ENCODE measurements around the gene CIT.

GRCh38 chr12:119826661-119827445 lies 50.3 kb downstream of the CIT start:
- TF ChIP-seq CTCF (IDR thresholded peaks at IDR 0.05; ENCODE audit: extremely low read depth in 1 of 2, insufficient read depth in 1 of 2, low read depth in 1 of 2, low read length in 2 of 2) (no peak), MAX (IDR thresholded peaks at IDR 0.05; ENCODE audit: insufficient read depth, insufficient read length) (no peak), EZH2 (IDR thresholded peaks at IDR 0.05; ENCODE audit: borderline replicate concordance, low read depth, low read length, severe bottlenecking) (no peak), POLR2A (IDR thresholded peaks at IDR 0.05; ENCODE audit: low read depth, low read length) (no peak)
